Measurements from ENCODE around the gene MBD3L5.
"Not testable (repeated sequence)": the region's sequence is repeated elsewhere in the genome, so short reads cannot be mapped to it uniquely, and the experiment has no call there.

DNA sequence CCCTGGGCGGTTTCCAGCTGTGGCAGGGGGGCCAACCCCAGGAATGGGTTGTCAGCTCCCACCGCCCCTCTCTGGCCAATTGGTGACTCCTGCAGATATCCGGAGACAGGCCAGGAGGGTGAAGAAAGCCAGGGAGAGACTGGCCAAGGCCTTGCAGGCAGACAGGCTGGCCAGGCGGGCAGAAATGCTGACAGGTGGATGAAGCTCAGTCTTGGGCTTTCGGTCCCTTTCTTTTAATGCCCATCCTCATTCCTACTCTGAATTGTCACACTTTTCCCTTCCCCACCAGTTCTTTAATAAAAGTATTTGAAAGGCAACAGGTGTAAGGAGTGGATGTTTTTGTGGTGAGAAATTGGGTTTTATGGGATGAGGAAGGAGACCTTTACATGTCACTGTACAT is 21.0 kb downstream of the MBD3L5 start:
- not testable (repeated sequence) for TF ChIP-seq CTCF (IDR thresholded peaks at IDR 0.05; ENCODE audit: low read depth, low read length); EZH2phosphoT487 (IDR thresholded peaks at IDR 0.05; ENCODE audit: low read depth)

Measured in OCI-LY3 (cell line).